HG03066 (cell line): Measurements from ENCODE around the gene CILP.
"Not testable (repeated sequence)": the region's sequence is repeated elsewhere in the genome, so short reads cannot be mapped to it uniquely, and the experiment has no call there.

ENCODE experiments used
- ATAC-seq: cut with Tn5 transposase; IDR thresholded peaks from one replicate; pipeline ENCODE4 v1.9.1; 2021; ENCODE audit warnings: low read depth; ENCODE audit not compliant: unreplicated experiment

Gene CILP

DNA sequence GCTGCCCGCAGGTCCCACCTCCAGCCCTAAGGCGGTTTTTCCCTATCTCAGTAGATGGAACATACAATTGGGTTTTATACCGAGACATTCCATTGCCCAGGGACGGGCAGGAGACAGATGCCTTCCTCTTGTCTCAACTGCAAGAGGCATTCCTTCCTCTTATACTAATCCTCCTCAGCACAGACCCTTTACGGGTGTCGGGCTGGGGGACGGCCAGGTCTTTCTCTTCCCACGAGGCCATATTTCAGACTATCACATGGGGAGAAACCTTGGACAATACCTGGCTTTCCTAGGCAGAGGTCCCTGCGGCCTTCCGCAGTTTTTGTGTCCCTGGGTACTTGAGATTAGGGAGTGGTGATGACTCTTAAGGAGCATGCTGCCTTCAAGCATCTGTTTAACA lies 15.6 kb upstream of the CILP start:
- ATAC-seq: not testable (repeated sequence)

DNA sequence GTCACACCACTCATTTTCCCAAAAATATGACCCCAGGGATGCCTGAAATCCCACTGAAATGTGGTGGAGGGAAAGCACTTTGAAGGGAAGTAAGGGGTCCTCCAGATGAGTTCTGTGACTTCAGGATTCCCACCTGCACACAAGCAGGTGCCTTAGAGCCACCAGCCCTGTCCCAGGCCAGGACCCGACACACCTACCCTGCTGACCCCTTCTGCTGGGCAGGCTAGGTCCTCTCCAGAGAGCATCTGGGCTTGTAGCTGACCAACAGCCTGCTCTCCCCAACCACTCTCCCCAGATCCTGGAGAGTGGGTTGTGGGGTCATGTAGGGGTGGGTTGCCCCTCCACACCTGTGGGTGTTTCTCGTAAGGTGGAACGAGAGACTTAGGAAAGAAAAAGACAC lies 14.9 kb upstream of the CILP start:
- ATAC-seq: no peak

DNA sequence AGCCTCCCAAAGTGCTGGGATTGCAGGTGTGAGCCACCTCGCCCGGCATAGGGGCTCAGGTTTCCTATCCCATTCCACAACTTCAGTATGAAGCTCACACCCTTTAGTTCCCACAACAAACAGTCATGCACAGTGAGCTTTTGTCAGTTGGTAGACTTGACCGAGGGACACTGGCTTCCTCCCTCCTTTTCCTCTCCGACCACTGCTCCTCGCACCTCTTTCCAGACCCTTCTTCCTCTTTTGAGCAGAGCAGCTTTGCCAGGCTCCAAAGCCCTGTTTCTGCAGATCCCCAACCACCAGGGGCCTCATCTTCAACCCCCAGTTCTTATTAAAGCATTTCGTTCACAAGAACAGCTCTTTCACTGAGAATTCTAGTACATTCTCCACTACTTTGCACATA lies 12.7 kb upstream of the CILP start:
- ATAC-seq: no peak

DNA sequence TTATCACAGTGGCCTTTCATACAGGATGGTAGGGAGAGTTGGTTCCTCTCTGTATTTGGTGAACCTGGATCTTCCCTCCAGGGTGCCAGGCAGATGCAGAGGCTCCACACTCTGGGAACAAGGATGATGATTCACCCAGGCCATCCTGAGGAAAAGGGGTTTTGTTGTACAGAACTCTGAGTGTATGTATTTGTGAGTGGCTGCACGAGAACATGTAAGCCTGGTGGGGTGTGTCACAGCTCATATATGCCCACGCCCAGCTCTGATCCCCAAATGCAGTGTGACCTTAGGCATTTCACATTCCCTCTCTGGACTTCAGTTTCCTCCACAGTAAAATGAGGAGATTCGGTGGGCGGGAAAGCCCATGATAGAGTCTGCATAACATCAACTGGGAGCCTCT lies 11.6 kb upstream of the CILP start:
- ATAC-seq: no peak

DNA sequence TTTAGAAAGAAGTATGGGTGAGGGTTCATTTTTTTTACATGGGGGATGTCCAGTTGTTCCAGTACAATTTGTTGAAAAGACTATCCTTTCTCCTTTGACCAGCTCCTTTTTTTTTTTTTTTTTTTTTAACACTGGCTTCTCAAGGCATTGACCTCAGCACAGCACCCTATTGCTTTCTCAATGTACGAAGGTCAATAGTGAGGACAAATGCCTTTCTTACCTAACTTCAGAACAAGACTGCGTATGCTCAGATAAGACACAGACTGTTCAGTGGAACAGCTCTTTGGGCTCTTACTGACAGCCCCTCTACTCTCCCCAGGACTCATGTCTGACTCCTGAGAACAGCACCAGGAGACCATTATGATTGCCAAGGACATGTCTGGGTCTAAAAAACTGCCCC lies 10.4 kb upstream of the CILP start:
- ATAC-seq: no peak

DNA sequence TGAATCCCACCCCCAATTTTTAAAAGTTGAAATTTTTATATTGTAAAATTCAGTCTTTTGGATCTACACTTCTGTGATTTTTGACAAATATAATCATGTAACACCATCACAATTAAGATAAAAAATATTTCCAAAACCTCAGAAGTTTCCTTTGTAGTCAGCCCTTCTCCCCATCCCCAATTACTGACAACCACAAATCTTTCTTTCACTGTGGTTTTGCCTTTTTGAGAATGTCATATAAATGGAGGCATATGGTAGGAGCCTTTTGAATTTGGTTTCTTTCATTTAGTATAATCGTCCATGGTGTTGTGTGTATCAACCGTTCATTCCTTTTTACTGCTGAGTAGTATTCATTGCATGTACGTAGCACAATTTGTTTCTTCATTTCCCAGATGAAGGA lies 7.9 kb upstream of the CILP start:
- no peak for ATAC-seq

DNA sequence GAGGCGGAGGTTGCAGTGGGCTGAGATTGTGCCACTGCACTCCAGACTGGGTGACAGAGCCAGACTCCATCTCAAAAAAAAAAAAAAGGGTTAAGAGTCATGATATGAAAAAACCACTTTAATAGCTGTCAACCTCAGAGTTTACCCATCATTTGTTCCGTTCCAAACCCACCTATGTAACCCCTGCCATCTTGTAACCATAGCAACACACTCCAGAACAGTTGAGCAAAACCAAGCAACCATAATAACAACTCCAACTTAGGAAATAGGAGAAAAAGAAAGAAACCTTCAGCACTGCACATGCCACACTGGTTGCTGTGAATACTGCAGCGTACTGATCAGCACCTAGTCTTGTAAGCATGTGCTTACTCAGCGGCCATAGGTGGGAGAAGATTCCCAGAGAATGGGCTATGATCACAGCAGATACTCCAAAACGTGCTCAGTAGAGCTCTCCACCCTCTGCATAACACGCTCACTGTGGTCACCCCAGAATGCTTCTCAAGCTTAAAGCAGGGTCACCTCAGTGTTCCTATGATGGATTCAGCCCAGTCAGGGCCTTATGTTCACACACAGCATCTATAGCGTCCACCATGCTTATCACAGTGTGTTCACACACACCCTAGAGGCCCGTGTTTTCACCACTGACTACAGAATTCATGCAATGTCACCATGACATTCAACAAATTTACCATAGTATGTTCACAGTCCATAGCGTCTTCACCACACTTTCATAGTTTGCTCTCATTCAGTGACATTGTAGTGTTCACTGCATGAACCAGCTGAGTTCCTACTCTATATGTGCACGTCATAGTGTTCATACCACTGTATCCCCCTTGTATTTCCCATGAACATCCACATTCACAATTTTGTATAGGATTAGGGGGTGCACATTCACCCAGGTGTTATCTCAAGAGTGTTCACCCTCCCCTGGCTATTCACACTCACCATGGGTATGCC lies 6.5 kb upstream of the CILP start:
- ATAC-seq: no peak

DNA sequence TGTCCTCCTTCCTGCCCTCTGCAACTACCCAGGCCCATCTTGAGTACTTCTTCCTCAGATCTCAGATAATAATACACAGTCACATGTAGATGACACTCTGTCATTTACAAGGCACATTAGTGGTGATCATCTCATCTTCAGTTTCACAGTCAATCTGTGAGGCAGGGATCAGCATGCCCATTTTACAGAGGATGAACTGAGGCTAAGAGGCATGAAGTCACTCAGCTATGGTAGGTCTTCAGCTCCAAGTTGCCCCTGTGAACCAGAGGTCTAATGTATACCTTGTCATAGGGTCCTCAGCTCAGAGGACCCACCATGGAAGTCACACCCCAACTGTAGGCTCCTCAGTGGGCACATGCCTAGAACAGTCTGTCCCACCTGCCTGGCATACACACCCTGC lies 4.2 kb upstream of the CILP start:
- no peak for ATAC-seq

DNA sequence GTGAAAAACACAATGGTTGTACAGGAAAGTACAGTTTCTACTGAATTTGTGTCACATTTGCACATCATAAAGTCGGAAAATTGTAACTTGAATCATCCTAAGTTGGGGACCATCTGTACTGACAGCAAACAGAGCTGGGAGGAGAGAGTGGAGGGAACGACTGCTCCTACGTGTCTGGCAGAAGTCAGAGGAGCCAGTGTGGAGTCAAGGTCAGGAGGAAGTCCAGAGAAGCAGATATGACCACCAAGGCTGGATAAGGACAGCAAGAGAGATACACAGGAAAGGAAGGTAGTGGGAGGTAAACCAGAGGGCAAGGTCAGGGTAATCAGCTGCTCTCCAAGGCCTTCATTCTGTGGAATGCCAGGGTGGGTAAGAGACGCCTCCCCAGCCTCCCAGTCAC lies 2.7 kb upstream of the CILP start:
- ATAC-seq: no peak

DNA sequence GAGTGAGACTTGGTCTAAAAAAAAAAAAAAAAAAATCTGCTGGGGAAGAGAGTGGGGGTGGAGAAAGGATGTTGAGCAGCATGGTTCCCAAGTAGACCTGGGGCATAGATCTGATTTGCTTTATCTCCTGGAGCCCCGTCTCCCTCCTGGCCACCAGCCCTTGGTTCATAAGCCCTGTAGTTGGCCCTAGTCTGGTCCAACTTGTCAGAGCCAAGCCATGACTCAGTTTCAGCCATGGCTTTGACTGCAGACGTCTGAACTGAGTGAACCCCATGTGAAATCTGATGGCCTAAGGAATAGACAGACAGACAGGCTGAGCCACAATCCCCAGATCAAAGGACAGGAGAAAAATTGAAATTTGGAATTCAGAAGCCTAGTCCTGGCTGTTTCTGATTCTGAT lies 2.0 kb upstream of the CILP start:
- ATAC-seq: no peak

DNA sequence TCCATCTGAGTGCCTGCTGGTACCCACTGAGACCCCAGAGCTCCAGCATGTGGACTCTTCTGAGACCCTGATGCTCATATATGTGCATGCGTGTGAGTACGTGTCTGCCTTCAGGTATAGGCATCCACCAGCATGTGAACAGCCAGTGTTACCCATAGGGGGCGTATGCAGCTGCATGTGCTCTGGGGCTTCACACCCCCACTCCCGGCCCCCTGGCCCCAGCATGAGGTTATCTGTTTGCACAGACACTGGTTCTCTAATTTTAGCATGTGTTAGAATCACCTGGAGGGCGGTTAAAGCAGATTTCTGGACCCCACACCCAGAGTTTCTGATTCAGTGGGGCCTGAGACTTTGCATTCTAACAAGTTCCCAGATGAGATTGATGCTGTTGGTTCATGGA lies 824 bp upstream of the CILP start:
- ATAC-seq: no peak

DNA sequence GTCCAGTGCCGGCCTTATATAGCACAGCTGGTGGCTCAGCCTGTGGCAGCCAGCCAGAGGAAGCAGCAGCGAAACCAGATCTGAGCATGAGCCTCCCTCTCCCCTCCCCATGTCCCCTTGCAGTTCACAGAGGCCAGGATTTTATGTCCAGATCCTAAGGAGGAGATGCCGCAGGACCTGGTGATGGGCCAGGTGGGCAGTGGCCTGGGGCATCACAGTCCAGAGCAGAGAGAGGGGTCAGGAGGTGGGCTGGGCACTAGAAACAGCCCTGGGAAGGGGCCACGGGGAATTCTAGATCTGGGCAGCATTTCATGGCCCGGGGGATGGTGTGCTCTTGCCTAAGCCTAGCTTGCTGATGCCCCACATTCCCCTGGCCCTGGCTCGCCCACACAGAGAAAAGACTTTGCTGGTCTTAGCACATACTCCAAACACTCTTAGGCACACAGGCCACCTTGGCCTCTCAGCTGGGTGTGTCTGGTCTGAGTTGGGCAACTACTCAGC lies 259 bp upstream of the CILP start:
- no peak for ATAC-seq

DNA sequence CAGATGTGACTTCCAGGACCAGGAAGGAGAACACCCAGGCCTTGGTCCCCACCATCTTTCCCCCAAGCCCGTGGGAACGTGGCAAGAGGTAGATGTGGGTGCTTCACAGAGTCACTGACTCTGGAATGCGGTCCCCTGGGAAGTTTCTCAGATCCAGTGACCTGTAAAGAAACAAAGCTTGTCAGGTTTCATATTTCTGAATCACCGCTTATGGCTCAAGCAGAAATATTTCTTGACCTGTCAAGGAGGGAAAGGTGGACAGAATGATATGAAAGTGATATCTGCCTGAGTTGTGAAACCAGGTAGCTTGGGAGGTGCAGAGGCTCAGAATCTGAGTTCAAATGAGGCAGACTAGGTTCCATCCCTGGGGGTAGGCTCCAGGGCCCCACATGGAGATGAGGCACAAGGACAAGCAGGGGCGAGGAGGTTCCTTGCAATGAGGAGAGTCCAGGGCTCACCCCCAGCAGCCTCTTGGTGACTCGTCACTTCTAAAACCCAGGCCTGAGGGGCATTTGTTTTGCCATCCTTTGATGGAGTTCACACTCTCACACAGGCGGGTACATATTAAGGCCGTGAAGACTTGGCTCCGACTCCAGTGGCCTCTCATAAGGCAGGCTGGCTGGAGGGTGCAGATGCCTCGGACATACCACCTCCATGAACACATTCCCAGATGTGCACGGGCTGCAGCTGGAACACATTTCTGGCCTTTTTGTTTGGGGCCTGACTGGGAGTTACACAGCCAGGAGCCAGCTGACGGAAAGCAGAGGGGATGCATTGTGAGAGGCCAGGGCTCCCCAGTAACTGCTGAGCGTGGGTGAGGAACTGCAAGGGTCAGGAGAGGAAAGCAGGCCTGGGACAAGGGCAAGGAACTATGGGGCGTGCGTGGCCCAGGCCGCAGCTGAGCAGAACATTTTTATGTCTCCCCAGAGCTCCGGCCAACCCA lies 1.3 kb downstream of the CILP start:
- no peak for ATAC-seq

DNA sequence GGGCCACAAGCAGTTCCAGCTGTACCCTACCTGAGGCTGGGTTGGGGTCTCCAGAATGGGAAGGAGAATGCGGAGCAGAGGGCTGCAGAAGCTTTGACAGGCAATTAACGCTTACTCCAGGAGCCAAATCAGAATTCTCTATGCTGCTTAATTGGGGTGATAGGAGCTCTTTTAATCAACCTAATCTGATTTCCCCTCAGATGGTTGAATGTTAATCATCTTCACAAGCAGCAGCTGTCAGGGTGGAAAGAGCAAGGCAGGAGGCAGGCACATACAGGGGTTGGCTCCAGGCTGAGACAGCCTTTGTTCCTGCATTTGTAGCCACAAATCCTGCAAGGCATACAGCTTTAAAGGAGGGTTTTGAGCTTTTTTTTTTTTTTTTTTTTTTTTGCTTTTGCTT lies 2.6 kb downstream of the CILP start:
- no peak for ATAC-seq

DNA sequence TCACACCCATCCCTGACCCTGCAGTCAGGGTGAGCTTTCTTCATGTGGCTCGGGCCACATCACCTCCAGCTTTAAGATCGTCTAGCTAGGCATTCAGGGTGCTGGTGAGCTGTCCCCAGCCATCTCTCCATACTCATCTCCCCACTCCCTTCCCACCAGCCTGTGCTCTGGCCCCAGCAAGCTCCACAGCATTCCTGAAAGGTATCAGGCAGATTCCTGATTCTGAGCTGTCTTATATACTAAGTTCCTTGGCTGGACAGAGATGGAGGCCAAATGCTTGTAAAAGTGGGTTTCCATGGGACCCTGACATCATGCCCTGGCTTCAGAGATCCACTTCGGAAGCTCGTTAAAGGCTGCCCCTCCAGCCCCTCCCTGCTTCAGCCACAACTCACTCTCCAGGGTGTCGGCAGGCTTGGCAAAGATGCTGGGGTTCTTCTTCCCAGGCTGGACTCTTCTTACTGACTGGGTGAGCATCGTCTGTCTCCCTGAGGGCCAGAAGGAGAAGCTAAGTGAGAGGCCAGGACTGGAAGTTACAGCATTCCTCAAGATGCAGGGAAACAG lies 3.9 kb downstream of the CILP start:
- no peak for ATAC-seq

DNA sequence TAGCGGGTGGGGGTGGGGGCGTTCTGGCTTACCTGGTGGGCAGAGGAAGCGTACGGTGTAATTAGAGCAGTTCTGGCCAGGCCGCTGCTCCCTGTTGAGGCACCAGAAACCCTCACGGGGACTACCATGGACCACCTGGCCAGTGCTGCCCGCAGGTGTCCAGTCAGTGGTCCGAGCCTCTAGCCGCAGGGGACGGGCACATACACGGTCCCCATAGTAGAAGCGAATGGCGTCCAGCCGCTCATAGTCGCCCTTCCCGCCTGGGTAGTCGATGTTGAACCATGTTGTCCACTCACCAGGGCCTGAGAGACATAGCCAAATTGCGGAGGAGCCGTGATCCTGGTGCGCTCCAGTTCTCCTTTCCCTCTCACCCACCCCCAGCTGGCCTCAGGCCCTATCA lies 4.5 kb downstream of the CILP start:
- ATAC-seq: no peak

DNA sequence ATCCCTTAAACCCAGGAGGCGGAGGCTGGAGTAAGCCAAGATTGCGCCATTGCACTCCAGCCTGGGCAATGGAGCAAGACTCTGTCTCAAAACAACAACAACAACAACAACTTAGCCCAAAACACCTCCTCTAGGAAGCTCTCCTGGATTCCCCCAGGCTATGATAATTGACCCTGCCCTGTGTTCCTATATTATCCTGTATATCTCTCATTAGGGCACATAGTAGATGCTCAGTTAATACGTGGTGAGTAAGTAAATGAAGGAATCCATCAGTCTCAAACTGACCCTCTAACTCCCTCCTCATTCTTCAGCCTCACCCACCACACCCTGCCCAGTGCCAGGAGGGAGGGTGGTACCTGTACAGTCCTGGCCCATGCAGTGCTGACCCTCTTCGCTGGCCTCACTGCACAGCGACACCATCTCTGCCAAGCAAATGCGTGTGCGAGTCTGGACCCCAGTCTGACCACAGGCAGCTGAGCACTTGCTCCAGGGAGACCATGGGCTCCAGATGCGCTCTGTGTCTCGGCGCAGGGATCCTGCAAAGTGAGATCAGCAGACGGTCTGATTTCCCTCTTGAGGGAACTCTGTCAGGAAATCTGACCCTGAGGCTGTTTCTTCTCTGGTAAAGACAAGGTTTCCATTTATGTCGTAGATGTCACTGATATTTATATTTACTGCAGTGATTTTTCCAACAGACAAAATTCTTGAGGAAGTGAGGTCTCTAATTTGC lies 6.2 kb downstream of the CILP start:
- ATAC-seq: no peak

DNA sequence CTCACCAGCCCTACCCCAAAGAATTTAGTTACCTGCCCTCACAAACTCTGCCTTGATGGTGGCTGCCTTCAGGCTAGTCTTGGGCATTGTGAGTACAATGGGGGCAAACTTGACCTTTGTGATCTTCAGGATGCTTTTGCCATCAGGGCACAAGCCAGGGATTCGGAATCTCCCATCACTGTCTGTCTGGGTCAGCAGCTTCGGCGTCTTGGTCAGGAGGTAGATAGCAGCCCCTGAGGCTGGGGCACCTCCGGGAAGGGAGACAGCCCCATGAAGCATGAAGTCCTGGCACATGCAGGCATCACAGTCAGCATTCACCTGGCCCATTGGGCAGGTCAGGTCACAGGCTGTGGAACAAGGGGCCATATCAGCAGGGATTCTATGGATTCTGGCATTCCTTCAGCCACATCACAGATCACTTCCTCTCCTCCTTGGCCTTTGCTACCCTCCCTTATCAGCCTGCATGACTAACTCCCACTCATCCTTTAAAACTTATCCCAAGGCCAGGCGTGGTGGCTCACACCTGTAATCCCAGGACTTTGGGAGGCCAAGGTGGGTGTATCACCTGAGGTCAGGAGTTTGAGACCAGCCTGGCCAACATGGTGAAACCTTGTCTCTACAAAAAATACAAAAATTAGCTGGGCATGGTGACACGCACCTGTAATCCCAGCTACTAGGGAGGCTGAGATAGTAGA lies 6.9 kb downstream of the CILP start:
- ATAC-seq: no peak

DNA sequence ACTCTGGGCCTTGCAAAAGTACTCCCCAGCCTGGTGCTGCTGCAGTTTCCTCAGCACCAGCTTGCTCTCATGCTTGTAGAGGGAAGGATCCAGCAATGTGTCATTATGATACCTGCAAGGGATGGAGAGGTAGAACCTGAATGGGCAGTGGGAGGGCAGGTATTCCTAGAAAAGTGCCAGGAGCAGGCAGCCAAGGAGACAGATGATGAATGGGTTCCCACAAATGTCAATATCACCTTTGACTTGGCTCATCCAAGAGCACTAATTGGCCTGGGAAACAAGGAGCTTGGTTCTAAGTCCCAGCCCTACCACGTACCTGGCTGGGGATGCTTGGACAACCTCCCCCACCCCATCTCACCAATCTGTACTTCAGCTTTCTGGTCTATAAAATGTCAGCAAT lies 9.4 kb downstream of the CILP start:
- ATAC-seq: no peak

DNA sequence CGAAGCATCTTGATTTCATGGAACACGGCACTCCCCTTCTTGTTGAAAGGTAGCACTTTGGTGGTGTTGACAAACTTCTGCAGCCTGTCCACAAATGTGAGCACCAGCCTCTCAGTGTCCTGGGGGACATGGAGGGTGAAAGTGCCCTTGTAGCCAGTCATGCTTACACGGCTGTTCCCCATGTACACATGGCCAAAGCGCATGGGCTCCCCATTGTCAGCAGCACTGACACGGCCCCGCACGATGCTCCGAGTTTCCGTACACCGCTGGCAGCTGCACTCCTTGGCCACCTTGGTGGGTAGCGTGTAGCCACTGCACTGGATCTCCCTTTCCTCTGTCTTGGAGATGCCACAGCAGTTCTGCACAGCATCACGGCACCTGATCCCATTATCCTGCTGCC lies 12.7 kb downstream of the CILP start:
- ATAC-seq: no peak
